Measurements from ENCODE around the gene FASTKD1.

DNA sequence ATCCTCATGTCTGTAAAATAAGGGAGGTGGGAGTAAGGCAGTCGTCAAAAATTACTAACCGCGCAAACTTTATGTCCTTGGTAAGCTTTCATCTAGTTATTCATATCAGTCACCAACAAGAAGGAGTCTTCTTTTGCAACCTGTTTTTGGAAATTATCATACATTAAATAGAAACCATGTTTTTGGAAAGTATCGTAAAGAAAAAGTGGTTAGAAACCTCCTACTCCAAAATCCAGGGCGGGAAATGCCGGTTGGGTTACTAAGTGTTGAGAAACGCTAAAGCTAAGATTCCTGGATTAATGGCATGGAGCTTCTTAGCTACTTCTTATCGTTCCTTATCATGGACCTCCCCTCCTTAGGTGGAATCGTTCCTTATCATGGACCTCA lies 93.6 kb downstream of the FASTKD1 start:
- no peak for TF ChIP-seq CTCF (IDR thresholded peaks at IDR 0.05)
- TF ChIP-seq POLR2A (IDR thresholded peaks at IDR 0.05): no peak

Measured in testis (tissue), 2 donors.